ENCODE measurements around the gene ZNF619. TPM values are rescaled to one million over a fixed set of nuclear protein-coding genes. Genes with fewer than 3 reads are reported as not detected.

Gene ZNF619
- total and polyA plus RNA-seq, 2 of the 13 experiments (the other 11 are each of a cell fraction or from before 2014, with no cell fraction given): 0.83 to 5.2 TPM

GRCh38 chr3:40524568-40525285 lies 47.8 kb downstream of the ZNF619 start, which contains the start of gene ZNF621 (continued):
- TF ChIP-seq, protein P1, sequence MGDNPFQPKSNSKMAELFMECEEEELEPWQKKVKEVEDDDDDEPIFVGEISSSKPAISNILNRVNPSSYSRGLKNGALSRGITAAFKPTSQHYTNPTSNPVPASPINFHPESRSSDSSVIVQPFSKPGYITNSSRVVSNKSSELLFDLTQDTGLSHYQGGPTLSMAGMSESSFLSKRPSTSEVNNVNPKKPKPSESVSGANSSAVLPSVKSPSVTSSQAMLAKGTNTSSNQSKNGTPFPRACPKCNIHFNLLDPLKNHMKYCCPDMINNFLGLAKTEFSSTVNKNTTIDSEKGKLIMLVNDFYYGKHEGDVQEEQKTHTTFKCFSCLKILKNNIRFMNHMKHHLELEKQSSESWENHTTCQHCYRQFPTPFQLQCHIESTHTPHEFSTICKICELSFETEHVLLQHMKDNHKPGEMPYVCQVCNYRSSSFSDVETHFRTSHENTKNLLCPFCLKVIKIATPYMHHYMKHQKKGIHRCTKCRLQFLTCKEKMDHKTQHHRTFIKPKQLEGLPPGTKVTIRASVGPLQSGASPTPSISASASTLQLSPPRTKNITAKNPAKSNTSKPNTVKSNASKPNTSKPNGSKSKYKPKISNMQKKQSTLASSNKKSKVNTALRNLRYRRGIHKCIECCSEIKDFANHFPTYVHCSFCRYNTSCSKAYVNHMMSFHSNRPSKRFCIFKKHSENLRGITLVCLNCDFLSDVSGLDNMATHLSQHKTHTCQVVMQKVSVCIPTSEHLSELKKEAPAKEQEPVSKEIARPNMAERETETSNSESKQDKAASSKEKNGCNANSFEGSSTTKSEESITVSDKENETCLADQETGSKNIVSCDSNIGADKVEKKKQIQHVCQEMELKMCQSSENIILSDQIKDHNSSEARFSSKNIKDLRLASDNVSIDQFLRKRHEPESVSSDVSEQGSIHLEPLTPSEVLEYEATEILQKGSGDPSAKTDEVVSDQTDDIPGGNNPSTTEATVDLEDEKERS (CRISPR knock-in tag; IDR thresholded peaks at IDR 0.05): no peak; the same call in 1 of the 2 replicates
- TF ChIP-seq ZNF530 (CRISPR knock-in tag; IDR thresholded peaks at IDR 0.05; ENCODE audit: low read depth) (no peak), SMARCC2 (IDR thresholded peaks at IDR 0.05) (no peak), ELF3 (CRISPR knock-in tag; IDR thresholded peaks at IDR 0.05) (peak; percentile 76), ZNF761 (CRISPR knock-in tag; conservative IDR thresholded peaks at IDR 0.05) (no peak), ZFP82 (CRISPR knock-in tag; IDR thresholded peaks at IDR 0.05; ENCODE audit: borderline replicate concordance) (peak; percentile 83; the same call in 1 of the 2 replicates), STAT5B (CRISPR knock-in tag; IDR thresholded peaks at IDR 0.05) (no peak), NFE2L1 (CRISPR knock-in tag; IDR thresholded peaks at IDR 0.05; ENCODE audit: borderline replicate concordance) (peak; percentile 89; the same call in 1 of the 2 replicates), ZBTB1 (CRISPR knock-in tag; IDR thresholded peaks at IDR 0.05; ENCODE audit: borderline replicate concordance) (no peak), ZNF503 (CRISPR knock-in tag; IDR thresholded peaks at IDR 0.05) (peak; percentile 81), TOPORS (CRISPR knock-in tag; IDR thresholded peaks at IDR 0.05) (peak; percentile 72; the same call in 1 of the 2 replicates), NCOA5 (CRISPR knock-in tag; IDR thresholded peaks at IDR 0.05) (no peak), ARID5B (CRISPR knock-in tag; IDR thresholded peaks at IDR 0.05) (peak; percentile 80), ZGPAT (CRISPR knock-in tag; IDR thresholded peaks at IDR 0.05) (peak; percentile 94), RORA (CRISPR knock-in tag; IDR thresholded peaks at IDR 0.05) (no peak), ZNF598 (CRISPR knock-in tag; IDR thresholded peaks at IDR 0.05; ENCODE audit: borderline replicate concordance) (peak; percentile 83; the same call in 1 of the 2 replicates)
- TF ChIP-seq, protein P2, sequence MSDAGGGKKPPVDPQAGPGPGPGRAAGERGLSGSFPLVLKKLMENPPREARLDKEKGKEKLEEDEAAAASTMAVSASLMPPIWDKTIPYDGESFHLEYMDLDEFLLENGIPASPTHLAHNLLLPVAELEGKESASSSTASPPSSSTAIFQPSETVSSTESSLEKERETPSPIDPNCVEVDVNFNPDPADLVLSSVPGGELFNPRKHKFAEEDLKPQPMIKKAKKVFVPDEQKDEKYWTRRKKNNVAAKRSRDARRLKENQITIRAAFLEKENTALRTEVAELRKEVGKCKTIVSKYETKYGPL (CRISPR knock-in tag; IDR thresholded peaks at IDR 0.05): no peak

All from HepG2 (cell line).